GM12878 (cell line): ENCODE data around the gene UCKL1. TPM values are rescaled to one million over a fixed set of nuclear protein-coding genes. Genes with fewer than 3 reads are reported as not detected.
A peak's percentile ranks its signal among the peaks of the same experiment; 100 is the strongest.
"Not testable (repeated sequence)": the region's sequence is repeated elsewhere in the genome, so short reads cannot be mapped to it uniquely, and the experiment has no call there.

Source experiments
- ATAC-seq: fragments of 200-7000 bp; cut with Tn5 transposase; 3 replicates; pipeline ENCODE4 v1.9.1; 2020; ENCODE audit warnings: mild to moderate bottlenecking, moderate library complexity
- BruUV-seq: library from RNA; stranded (reverse); fragments of 400-500 nt; replicated peaks from 2 replicates; lab custom pipeline; 2021; lab: Mats Ljungman, UMichigan
- CTCF ChIA-PET: fragments of 300-600 bp; sonication (Branson Sonifier 250); formaldehyde crosslinking; extraction: SDS; loops from one replicate; lab custom pipeline; 2021; ENCODE audit warnings: inconsistent platforms; lab: Yijun Ruan, JAX
- POLR2A ChIA-PET: fragments of 350-600 bp; formaldehyde crosslinking; extraction: SDS; loops from one replicate; lab custom pipeline; 2021; ENCODE audit warnings: inconsistent platforms; lab: Charles Lee
- RAD21 ChIA-PET: fragments of 300-600 bp; sonication (Branson Sonifier 250); formaldehyde crosslinking; loops from one replicate; lab custom pipeline; 2023; ENCODE audit warnings: antibody characterized with exemption; ENCODE audit not compliant: unreplicated experiment; lab: Charles Lee
- SMC1A ChIA-PET: fragments of 300-600 bp; sonication (Branson Sonifier 250); formaldehyde crosslinking; loops from one replicate; lab custom pipeline; 2023; ENCODE audit not compliant: unreplicated experiment, uncharacterized antibody; lab: Charles Lee
- DNase-seq: peaks from one replicate; pipeline ENCODE4 v3.0.0-alpha.2; 2011; ENCODE audit warnings: low read depth, low spot score
- FAIRE-seq: peaks from 3 replicates; lab custom pipeline; 2011; peaks lifted over from hg19 to GRCh38; lab: Jason Lieb, UNC
- H2AFZ ChIP-seq: 2 replicates; pipeline ENCODE4 v1.6.0; 2011; ENCODE audit warnings: low read depth, low read length, control low read depth; ENCODE audit not compliant: control insufficient read depth
- H3K27ac ChIP-seq: 2 replicates; pipeline ENCODE4 v1.5.1; 2011; ENCODE audit warnings: control low read depth; ENCODE audit not compliant: control insufficient read depth, insufficient read depth
- H3K27me3 ChIP-seq, 2 experiments: replicated peaks in 1 of 2; 2 replicates each; pipeline versions ENCODE4 v1.6.0 to v1.6.1; 2011; ENCODE audit warnings: low read length in 1 of 2; ENCODE audit not compliant: control insufficient read depth in 2 of 2, insufficient read depth in 2 of 2
- H3K36me3 ChIP-seq, 2 experiments: 2 replicates each; pipeline ENCODE4 v1.5.1; 2011; ENCODE audit warnings: low read length in 1 of 2; ENCODE audit not compliant: control insufficient read depth in 2 of 2, insufficient read depth in 2 of 2
- H3K4me1 ChIP-seq: 2 replicates; pipeline ENCODE4 v1.6.1; 2011; ENCODE audit warnings: mild to moderate bottlenecking, low read length, moderate library complexity, mixed read lengths; ENCODE audit not compliant: control insufficient read depth, insufficient read depth
- H3K4me2 ChIP-seq: 2 replicates; pipeline ENCODE4 v1.6.0; 2011; ENCODE audit warnings: control low read depth; ENCODE audit not compliant: control insufficient read depth, insufficient read depth
- H3K4me3 ChIP-seq: fragments of 200-600 bp; sonication (generic); 2 replicates; pipeline ENCODE4 v1.5.1; 2016
- H3K79me2 ChIP-seq: 2 replicates; pipeline ENCODE4 v1.6.0; 2011; ENCODE audit warnings: low read length; ENCODE audit not compliant: control insufficient read depth, insufficient read depth
- H3K9ac ChIP-seq: 2 replicates; pipeline ENCODE4 v1.8.0; 2011; ENCODE audit warnings: low read length, control low read depth, mixed read lengths; ENCODE audit not compliant: control insufficient read depth, insufficient read depth
- H3K9me3 ChIP-seq: replicated peaks from 3 replicates; pipeline ENCODE4 v1.5.1; 2011; ENCODE audit warnings: mild to moderate bottlenecking, low read length; ENCODE audit not compliant: control insufficient read depth, insufficient read depth
- H4K20me1 ChIP-seq: 2 replicates; pipeline ENCODE4 v1.6.0; 2011; ENCODE audit not compliant: control insufficient read depth, insufficient read depth
- ATF7 ChIP-seq: fragments of 450-650 bp; IDR thresholded peaks from 2 replicates; pipeline ENCODE4 v1.6.1; 2016; ENCODE audit warnings: low read depth, mild to moderate bottlenecking
- MYB ChIP-seq: fragments of 150-350 bp; IDR thresholded peaks from 2 replicates; pipeline ENCODE4 v1.6.1; 2014; ENCODE audit warnings: mild to moderate bottlenecking, low read depth, low read length, borderline replicate concordance
- WGBS: methylation state at CpG from one replicate; pipeline ENCODE4 v1.1.6; 2016; ENCODE audit warnings: low lambda C conversion rate; ENCODE audit not compliant: insufficient replicate concordance, insufficient coverage; ENCODE audit errors: missing lambda C conversion rate; 5-methylcytosine and 5-hydroxymethylcytosine counted together
- in situ Hi-C: fragments of 300-500 bp; cut with MboI; formaldehyde crosslinking; loops from 9 replicates; pipeline ENCODE4 v1.14.3; 2018; ENCODE audit warnings: mixed read lengths
- intact Hi-C: fragments of 100-400 bp; cut with micrococcal nuclease; formaldehyde crosslinking; loops from one replicate; pipeline ENCODE4 v1.14.2; 2022; ENCODE audit not compliant: unreplicated experiment
- polyA plus RNA-seq, 11 experiments: library from polyadenylated mRNA; depleted of rRNA in 4 of 11; unstranded in 6 of 11; stranded (reverse) in 5 of 11; fragments of >200 nt; fragmentation: Nextera tagmentation in 4 of 11; fragmentation: Illumina TruSeq in 1 of 11; extraction: Ambion mirVana in 4 of 11; extraction: Trizol in 1 of 11; gene quantifications; 1 replicate in 1 of 11; 2 replicates in 10 of 11; pipeline versions ENCODE4 v1.2.1 to v1.2.3, GENCODE V29; 2011 to 2016; ENCODE audit warnings: inconsistent platforms in 2 of 11, missing spikeins in 2 of 11, low read depth in 1 of 11
- total RNA-seq, 4 experiments: library from RNA; depleted of rRNA in 3 of 4; stranded (reverse); fragments of >200 nt in 3 of 4; fragmentation: Illumina TruSeq in 1 of 4; extraction: Trizol in 1 of 4; gene quantifications; 2 replicates each; pipeline versions ENCODE4 v1.2.1 to v1.2.3, GENCODE V29; 2013 to 2021

The UCKL1 gene
- total and polyA plus RNA-seq, 10 of the 15 experiments (the other 5 are each of a cell fraction or from before 2014, with no cell fraction given) = 2.4 to 36.3 (median 24.8) TPM

GRCh38 chr20:63971960-63972311 lies 15.7 kb upstream of the UCKL1 start:
- ATAC-seq, H3K9ac ChIP-seq, BruUV-seq, FAIRE-seq, in situ Hi-C loops, DNase-seq, H3K27ac ChIP-seq, H3K4me2 ChIP-seq, H2AFZ ChIP-seq, H4K20me1 ChIP-seq, SMC1A ChIA-PET, H3K9me3 ChIP-seq, H3K27me3 ChIP-seq, H3K4me3 ChIP-seq, RAD21 ChIA-PET: not testable (repeated sequence)
- Histone ChIP-seq H3K36me3 (peaks cover 8 to 15% of the 10 kb centered on the region in 2 experiments; a peak in 3 of 4 replicates), H3K4me1 (peaks cover 13% of the 10 kb centered on the region), H3K79me2 (peaks cover 17% of the 10 kb centered on the region)
- POLR2A ChIA-PET = interaction anchor here (0.6 kb wide), 2 partner anchors 70 to 917 kb away, joined by 4 to 5 read pairs; no protein-coding TSS in a partner anchor
- CTCF ChIA-PET = interaction anchor here (0.7 to 3.2 kb wide), 2 partner anchors 9 to 15 kb away, joined by 5 to 12 read pairs; partner anchors contain the start of genes PRPF6 and UCKL1
- intact Hi-C loops = loop anchor here (2.0 to 5.0 kb wide), 2 partner anchors 15 to 435 kb away; partner anchors contain the start of genes PTK6 and UCKL1
- 73% methylated on average over 10 of the region's 10 CpGs for WGBS

GRCh38 chr20:63970714-63971431 lies 14.7 kb upstream of the UCKL1 start:
- Histone ChIP-seq H2AFZ (no peak overlapping the region), H4K20me1 (no peaks in the 10 kb centered on the region), H3K9me3 (no peaks in the 10 kb centered on the region), H3K4me1 (peaks cover 11% of the 10 kb centered on the region), H3K79me2 (peaks cover 15% of the 10 kb centered on the region), H3K4me3 (no peak overlapping the region), H3K27ac (no peak overlapping the region), H3K27me3 (no peaks in the 10 kb centered on the region), H3K4me2 (no peak overlapping the region), H3K36me3 (peaks cover 10 to 21% of the 10 kb centered on the region in 2 experiments; a peak in 3 of 4 replicates), H3K9ac (no peak overlapping the region)
- 73% methylated on average over 4 of the region's 5 CpGs for WGBS
- ChIA-PET SMC1A (no interaction called here), RAD21 (no interaction called here), POLR2A (interaction anchor here (0.6 kb wide), 2 partner anchors 71 to 916 kb away, joined by 4 to 5 read pairs; no protein-coding TSS in a partner anchor), CTCF (no interaction called here)
- FAIRE-seq (no peak), DNase-seq (no peak), ATAC-seq (no peak)
- intact Hi-C loops = loop anchor here (5.0 kb wide), 1 partner anchor 434 kb away; the partner anchor contains the start of gene PTK6
- in situ Hi-C loops = no loop called here
- BruUV-seq = no TSS peak
- TF ChIP-seq MYB (no peak), ATF7 (0 out of 2 replicates have a peak, but pooled peaks have one; percentile 24)
